CMK (cell line): ENCODE results near the gene SLIT3.

Source experiments
- DNase-seq: peaks from one replicate; pipeline ENCODE4 v3.0.0-alpha.2; 2010; ENCODE audit warnings: low read depth

SLIT3 gene

DNA sequence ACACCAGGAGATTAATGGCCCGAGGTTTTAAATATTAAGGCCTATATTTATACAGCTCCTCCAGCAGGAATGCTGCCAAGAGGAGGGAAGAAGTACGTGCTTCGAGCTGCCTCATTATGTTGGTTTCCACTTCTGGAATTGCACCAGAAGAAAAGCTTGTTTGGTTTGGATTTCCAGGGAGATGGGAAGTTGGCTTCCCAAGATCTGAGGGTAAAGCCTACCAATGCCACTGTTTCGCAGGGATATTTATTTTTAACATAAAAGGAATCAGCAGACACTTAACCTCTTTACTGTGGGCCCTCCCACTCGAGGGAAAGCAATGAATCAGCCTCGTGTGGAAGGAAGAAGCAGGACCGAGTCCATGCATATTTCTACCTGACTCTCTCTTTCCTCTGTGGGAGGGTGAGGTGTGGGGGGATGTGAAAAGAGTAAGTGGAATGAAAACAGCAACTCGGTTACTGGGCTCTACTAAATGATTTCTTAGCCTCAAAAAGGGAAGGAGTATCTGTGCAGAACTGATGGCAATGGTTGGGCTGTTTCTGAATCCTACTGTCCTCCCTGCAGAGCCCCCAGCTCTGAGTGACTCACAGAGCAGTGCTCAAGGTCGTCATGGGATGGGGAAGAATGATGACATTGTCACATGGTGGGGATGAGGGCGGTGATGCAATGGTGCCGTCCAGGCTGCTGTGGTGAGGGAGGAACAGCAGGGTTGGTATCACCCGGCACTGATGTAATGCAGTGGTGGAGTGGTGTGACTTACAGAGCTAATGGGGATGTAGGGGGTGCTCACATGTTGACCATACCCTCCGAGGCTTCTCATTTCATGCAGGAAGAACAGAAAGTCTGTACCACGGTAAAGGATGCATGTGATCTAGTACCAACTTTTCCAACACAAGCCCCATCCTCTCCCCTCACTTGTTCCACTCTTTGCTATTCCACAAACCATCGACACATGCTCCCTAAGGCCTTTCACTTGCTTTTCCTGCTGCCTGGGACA lies 506.8 kb downstream of the SLIT3 start:
- DNase-seq = no peak

DNA sequence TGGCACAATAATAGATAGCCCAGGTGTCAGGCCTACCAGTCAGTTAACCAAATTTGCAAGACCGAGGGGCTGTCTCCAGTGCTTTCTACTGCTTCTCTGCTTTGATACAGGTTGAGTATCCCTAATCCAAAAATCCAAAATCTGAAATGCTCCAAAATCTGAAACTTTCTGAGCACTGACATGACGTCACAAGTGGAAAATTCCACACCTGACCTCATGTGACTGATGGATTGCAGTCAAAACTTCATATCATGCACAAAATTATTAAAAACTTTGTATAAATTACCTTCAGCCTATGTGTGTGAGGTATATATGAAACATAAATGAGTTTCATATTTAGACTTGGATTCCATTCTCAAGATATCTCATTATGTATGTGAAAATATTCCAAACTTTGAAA lies 508.3 kb downstream of the SLIT3 start:
- DNase-seq = no peak

GRCh38 chr5:168790671-168791250 lies 510.2 kb downstream of the SLIT3 start:
- DNase-seq = no peak

DNA sequence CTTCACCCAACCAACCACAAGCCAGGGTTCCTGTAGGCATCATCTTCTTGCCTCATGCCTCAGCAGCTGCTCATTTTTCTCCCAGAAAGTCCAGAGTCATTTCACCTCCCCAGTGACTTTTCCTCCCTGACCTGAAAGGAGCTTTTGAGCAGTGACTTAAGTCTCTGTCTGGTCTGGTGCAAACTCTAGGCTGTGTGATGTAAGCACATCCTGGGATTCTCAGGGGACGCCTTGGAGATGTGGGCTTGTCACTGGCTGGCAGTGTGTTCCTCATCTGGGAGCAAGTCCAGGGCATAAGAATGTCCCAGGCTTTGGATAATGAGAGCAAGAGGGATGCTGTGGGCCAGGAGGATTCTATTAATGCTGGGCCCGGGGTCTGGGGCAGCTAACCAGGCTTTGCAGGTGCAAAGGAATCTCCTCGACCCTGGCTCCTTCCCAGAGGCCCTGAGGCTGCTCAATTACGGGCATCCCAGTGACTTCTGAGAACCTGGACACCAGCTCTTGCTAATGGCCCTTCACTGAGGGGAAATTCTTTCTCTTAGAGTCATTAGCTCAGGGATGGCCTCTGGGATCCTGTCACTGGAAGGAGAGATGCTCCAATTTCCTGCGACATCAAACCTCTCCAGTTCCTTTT lies 510.8 kb downstream of the SLIT3 start:
- no peak for DNase-seq

DNA sequence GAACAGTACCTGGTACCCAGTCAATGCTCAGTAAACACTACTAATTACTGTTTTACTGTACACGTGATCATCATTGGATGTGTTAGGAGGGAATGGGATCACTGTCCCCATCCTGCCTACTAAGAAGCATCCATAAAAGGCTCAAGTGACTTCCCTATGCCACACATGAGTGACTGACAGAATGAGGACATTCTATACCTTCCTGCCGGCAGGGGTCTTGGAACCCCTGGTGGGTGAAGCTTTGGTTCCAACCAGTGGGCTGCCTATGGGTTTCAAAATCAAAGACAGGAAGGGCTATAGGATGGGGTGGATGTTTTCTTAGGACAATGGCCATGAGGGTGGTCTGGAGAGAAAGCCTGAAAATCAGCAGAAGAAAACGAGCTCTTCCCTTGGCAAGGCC lies 512.2 kb downstream of the SLIT3 start:
- DNase-seq = no peak

GRCh38 chr5:168788107-168788506 lies 512.8 kb downstream of the SLIT3 start:
- no peak for DNase-seq

GRCh38 chr5:168786147-168786546 lies 514.8 kb downstream of the SLIT3 start:
- no peak for DNase-seq

- no peak for DNase-seq
These were observed 516.5 kb downstream of the SLIT3 start for GRCh38 chr5:168784454-168784853.

GRCh38 chr5:168781941-168782571 lies 518.9 kb downstream of the SLIT3 start:
- no peak for DNase-seq

DNA sequence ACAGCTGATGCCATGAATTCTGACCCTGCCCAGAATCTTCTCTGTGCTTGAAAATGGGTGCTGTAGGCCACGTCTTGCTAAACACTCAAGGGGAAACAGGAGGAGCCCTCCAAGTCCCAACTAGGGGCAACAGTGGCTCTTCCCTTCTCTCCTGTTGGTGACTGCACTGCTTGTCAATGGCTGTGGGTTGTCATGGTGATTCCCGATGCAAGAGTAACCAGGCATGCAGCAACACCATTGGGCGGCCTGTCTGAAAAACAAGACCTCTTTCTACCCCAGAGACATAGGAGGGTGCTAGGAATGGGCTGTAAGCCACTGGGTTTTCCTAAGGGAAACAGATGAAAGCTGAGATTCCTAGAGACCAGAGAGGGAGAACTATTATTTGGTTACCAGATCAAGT lies 520.1 kb downstream of the SLIT3 start:
- no peak for DNase-seq

- no peak for DNase-seq
These were observed 521.6 kb downstream of the SLIT3 start for GRCh38 chr5:168779333-168779732.

DNA sequence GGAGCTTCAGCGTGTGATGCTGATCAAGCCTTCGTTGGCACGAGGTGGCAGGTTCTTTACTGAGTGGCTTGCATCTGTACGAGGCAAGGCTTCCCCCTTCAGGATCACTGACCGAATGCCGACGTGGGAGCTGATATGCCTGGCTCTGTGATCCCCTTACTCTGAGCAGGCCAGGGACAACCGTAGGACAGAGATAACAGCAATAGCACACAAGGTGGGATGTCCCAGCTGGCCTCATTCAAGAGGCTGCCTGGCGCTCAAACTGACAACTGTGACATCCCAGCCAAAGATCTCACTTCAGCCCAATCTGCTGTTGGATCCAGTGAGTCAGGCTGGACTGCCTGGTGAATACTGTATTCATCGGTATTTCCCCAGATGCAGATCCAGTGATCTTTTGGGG lies 522.4 kb downstream of the SLIT3 start:
- DNase-seq = no peak

DNA sequence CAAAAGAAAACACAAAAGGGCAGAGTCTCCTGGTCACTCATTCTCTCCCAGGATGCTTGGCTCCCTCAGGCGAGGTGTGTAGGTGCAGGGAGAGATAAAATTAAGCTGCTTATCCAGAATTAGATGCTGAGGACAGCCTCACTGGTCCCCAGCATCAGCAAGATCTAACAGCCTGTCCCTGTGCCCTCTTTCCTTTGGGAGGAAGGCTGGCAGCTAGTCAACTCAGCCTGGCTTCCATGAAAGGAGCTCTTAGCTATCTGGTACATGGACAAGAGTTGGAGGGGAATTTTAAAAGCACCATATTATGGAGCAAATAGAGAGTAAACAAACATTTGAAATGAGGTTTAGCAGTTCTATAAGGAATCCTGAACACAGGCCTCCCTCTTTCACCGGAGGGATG lies 523.3 kb downstream of the SLIT3 start:
- no peak for DNase-seq

DNA sequence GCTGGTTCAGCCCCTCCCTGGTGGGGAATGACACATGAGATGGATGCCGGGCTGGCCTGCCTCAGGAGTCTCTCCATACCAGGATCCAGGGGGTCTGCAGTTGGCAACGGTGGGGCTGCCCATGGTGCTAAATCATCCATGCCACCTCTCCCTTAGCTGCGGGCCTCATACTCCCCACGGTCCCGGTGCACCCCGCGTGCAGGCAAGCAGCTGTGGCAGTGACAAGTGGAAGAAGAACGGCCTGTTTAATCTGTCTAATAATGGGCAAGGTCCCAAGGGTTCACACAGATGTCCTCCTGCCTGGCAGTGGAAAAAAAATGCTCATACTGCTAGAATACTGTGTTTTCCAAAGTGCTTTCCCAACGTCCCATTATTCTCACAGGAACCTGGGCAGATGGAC lies 524.9 kb downstream of the SLIT3 start:
- no peak for DNase-seq

DNA sequence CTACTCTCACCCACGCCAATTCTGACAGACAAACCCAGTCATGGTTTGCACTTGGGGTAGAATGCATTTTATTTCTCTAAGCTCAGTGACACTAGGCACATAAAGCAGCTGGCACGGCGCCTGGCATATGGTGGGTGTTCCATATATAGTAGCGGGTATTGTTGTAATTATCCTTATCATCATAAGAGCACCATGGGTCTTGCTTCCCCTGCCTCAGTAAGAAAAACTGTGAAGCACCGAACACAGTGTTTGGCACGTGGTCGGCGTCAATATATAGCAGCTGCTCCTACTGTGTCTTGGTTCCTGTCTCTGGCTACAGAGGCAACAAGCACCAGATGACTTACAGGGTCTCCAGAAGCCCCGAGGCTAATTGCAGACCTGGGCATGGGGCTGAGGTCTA lies 527.7 kb downstream of the SLIT3 start:
- no peak for DNase-seq

GRCh38 chr5:168772316-168772961 lies 528.5 kb downstream of the SLIT3 start:
- no peak for DNase-seq

GRCh38 chr5:168771678-168772077 lies 529.3 kb downstream of the SLIT3 start:
- DNase-seq = no peak

DNA sequence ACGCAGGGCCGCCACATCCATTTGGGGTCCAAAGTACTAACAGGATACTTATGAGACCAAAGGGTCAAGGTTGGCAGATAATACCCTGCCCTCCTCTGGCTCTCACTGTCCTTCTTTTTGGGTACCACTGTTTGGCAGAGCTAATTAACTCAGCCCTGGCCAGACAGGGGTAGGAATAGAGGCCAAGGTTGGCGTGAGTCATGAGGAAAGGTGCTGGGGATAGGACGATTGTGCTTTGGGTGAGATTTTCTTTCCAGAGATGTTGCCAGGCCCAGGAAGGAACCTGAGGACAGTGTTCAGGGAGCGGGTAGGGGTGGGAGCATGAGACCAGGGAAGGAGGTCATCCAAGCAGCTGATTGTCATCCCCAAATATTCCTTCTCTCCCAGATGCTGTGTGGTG lies 529.9 kb downstream of the SLIT3 start:
- DNase-seq = no peak

GRCh38 chr5:168770036-168770498 lies 530.9 kb downstream of the SLIT3 start:
- no peak for DNase-seq

- no peak for DNase-seq
These were observed 532.8 kb downstream of the SLIT3 start for GRCh38 chr5:168768172-168768571.

DNA sequence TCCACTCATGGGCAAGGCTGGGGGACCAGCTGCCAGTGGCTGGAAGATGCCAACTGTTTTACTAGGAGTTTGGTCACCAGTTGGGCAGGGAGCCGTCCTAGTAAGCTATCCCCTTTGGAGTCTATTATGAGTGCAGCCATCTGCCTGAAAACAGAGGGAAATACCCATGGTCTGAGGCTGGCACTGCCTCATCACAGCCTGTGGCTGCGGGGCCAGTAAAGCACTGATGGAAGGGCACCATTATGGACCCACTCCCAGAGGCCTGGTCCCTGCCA lies 534.6 kb downstream of the SLIT3 start:
- no peak for DNase-seq
